GM13977 (cell line): ENCODE data around the gene CTIF.

Experiments
- DNase-seq: peaks from one replicate; pipeline ENCODE4 v3.0.0; 2012; ENCODE audit warnings: low spot score
- in situ Hi-C: fragments of 300-500 bp; cut with MboI; formaldehyde crosslinking; loops from one replicate; pipeline ENCODE4 v1.12.0; 2022; ENCODE audit warnings: low sequenced_read_pairs, low pct_unique_long_range_greater_than_20kb, mixed read lengths, inconsistent platforms; ENCODE audit not compliant: unreplicated experiment
- TF ChIP-seq, protein P1 (sequence below): IDR thresholded peaks from 2 replicates; pipeline ENCODE4 v1.5.1; 2012; ENCODE audit warnings: mild to moderate bottlenecking, control low read depth; ENCODE audit not compliant: insufficient read depth; ENCODE audit errors: extremely low read depth, missing control alignments

CTIF gene

DNA sequence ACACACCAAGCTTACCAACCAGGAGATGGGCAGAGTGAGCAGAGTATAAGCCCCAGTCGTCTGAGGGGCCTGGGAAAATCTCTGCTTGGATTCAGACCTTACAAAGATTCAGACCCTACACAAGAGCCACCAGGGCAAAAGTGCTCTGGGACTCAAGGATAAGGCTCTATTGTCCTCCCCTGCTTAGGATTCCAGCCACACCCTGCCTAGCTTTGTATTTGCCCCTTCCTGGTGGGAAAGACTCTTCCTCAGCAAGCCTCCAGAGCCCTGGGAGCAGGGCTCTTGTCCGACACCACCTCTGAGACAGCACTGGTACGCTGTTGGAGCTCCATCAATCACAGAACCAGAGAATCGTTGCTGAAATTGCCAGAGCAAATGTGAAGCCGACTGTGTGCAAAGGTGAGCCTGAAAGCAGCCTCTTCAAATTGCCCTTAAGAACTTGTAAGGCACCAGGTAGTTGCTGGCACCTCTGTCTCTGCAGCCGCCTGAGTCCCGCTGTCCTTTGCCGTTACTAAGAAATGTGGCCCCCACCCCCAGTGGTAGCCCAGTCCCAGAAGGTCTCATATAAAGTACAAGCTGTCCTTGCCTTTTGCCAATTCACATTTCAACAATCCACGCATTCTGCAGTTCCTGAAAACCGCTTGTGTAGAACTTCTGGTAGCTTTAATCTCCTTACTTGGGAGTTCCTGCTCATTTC is 148.7 kb downstream of the CTIF start:
- in situ Hi-C loops = loop anchor here (25.0 kb wide), 2 partner anchors 550 to 750 kb away; no protein-coding TSS in a partner anchor
- TF ChIP-seq, protein P1, sequence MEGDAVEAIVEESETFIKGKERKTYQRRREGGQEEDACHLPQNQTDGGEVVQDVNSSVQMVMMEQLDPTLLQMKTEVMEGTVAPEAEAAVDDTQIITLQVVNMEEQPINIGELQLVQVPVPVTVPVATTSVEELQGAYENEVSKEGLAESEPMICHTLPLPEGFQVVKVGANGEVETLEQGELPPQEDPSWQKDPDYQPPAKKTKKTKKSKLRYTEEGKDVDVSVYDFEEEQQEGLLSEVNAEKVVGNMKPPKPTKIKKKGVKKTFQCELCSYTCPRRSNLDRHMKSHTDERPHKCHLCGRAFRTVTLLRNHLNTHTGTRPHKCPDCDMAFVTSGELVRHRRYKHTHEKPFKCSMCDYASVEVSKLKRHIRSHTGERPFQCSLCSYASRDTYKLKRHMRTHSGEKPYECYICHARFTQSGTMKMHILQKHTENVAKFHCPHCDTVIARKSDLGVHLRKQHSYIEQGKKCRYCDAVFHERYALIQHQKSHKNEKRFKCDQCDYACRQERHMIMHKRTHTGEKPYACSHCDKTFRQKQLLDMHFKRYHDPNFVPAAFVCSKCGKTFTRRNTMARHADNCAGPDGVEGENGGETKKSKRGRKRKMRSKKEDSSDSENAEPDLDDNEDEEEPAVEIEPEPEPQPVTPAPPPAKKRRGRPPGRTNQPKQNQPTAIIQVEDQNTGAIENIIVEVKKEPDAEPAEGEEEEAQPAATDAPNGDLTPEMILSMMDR = no peak
- no peak for DNase-seq

DNA sequence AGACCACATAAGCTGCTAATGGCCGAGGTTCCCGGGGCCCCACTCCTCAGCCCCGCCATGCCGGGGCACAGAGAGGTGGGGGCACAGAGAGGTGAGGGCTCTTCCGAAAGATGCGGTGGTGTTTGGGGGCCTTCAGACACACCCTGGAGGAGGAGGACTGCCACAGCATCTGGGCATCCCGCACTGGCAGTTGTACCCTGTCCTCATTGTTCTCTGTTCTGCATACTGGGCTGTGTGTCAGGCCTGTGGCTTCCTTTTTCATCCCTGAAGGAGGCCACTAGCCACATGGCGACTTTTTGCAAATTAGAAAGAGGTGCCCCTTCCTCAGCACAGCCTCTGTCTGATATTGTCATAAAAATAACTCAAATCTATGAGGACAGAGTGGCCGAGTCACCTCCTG is 150.1 kb downstream of the CTIF start:
- TF ChIP-seq, protein P1 = no peak
- in situ Hi-C loops = loop anchor here (25.0 kb wide), 2 partner anchors 548 to 748 kb away; no protein-coding TSS in a partner anchor
- no peak for DNase-seq

DNA sequence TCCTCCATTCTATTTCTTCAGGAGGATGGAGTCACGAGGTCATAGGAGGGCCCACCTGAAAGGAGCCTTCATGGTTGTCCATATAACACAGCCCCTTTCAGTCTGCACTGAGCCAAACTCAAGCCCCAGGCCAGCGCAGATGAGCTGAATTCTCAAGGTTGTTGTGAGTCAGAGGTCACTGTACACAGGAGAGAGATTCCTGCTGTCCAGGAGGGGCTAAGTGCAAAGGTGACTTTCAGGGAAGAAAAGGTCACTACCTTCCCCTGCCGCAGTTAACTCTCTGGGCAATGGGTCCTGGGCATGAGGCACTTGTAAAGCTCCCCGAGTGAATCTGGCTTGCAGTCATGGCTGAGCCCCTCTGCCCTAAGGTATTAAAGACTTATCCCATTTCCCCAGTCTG is 150.7 kb downstream of the CTIF start:
- TF ChIP-seq, protein P1 = no peak
- DNase-seq = no peak
- in situ Hi-C loops = loop anchor here (25.0 kb wide), 2 partner anchors 548 to 748 kb away; no protein-coding TSS in a partner anchor

DNA sequence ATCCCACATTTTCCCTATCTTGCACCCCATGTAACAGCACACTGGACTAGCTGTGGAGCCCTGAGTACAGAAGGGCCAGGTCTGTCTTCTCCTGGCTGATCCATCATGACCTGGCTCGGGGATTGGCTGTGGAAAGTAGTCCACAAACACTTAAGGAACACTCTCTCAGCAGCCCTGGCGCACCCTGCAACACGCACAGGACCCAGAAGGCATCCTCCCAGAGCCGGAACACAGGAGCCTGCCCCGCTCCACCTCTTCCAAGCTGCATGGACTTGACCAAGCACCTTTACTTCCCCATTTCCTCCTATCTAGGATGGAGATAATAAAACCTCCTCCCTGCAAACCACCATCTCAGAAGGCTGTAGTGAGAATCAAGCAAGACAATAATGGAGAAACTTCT is 151.7 kb downstream of the CTIF start:
- in situ Hi-C loops = loop anchor here (25.0 kb wide), 2 partner anchors 547 to 747 kb away; no protein-coding TSS in a partner anchor
- TF ChIP-seq, protein P1 = no peak
- no peak for DNase-seq

DNA sequence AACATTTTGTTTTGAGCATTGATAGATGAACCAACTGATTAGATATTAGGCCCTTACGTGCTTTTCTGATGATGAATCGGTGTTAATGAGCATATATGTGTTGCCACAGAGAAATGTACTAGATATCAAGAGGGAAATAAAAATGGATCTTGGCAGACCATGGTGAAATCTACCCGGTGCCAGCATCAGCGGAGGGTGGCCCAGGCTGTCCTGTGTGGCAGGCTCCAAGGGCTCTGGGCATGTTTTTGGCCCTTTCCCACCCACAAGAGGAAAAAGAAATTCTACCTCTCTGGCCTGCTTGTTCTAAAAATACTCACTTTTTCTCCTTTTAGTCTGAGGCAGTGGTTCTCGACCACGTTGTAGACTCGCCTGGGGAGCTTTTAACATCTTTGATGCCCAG is 154.2 kb downstream of the CTIF start:
- TF ChIP-seq, protein P1 = no peak
- in situ Hi-C loops = loop anchor here (25.0 kb wide), 2 partner anchors 544 to 744 kb away; no protein-coding TSS in a partner anchor

DNA sequence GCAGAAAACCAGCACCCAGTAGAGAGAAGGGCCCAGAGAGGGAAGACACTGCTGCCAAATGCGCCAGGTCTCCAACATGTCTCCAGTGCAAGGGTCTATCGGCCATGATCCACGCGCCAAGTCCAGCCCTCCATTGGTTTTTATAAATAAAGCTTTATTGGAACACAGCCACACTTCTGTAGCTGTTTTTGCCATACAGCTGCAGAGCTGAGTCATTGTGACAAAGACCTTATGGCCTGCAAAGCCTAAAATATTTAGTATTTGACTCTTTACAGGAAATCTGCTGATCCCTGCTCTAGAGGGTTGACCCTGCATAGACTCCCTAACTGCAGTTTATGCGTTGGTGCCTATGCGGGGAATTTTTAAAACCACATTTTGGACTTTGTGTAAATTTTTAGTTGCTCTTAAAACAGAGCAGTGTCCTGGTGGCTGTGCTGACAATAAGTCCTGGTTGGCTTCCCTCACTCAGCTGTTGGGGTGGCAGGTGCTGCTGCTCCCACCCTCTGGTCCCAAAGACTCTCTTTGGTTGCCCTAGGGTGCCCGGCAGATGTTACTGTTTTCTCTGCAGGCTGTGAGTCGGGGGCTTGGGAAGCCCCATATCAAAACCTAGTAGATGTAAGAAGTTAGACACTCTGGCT is 154.9 kb downstream of the CTIF start:
- TF ChIP-seq, protein P1 = no peak
- in situ Hi-C loops = loop anchor here (25.0 kb wide), 2 partner anchors 544 to 744 kb away; no protein-coding TSS in a partner anchor
- DNase-seq = no peak

More for the DNA sequence above, 154.2 kb downstream of the CTIF start:
- DNase-seq = no peak
